Measurements from ENCODE around the gene TBC1D2.

GRCh38 chr9:98256756-98257155, 1.3 kb upstream of the TBC1D2 start:
- TF ChIP-seq, protein P1, sequence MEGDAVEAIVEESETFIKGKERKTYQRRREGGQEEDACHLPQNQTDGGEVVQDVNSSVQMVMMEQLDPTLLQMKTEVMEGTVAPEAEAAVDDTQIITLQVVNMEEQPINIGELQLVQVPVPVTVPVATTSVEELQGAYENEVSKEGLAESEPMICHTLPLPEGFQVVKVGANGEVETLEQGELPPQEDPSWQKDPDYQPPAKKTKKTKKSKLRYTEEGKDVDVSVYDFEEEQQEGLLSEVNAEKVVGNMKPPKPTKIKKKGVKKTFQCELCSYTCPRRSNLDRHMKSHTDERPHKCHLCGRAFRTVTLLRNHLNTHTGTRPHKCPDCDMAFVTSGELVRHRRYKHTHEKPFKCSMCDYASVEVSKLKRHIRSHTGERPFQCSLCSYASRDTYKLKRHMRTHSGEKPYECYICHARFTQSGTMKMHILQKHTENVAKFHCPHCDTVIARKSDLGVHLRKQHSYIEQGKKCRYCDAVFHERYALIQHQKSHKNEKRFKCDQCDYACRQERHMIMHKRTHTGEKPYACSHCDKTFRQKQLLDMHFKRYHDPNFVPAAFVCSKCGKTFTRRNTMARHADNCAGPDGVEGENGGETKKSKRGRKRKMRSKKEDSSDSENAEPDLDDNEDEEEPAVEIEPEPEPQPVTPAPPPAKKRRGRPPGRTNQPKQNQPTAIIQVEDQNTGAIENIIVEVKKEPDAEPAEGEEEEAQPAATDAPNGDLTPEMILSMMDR (IDR thresholded peaks at IDR 0.05) = no peak
- TF ChIP-seq EP300 (IDR thresholded peaks at IDR 0.05) = no peak
- TF ChIP-seq POLR2A (IDR thresholded peaks at IDR 0.05) = no peak
